Neural progenitor cell (in vitro differentiated cells): ENCODE data around the gene GPHB5. TPM values are rescaled to one million over a fixed set of nuclear protein-coding genes. Genes with fewer than 3 reads are reported as not detected.
"Not testable (repeated sequence)": the region's sequence is repeated elsewhere in the genome, so short reads cannot be mapped to it uniquely, and the experiment has no call there.

Source experiments
- DNase-seq: peaks from one replicate; pipeline ENCODE4 v3.0.0-alpha.2; 2016; ENCODE audit warnings: low spot score
- H2AFZ ChIP-seq: fragments of 200-600 bp; sonication (generic); replicated peaks from 2 replicates; pipeline ENCODE4 v1.6.1; 2016; ENCODE audit warnings: antibody characterized with exemption
- H3F3A ChIP-seq: fragments of 200-600 bp; sonication (generic); 2 replicates; pipeline ENCODE4 v1.6.1; 2016; ENCODE audit warnings: antibody characterized with exemption, low read depth
- H3K27ac ChIP-seq: fragments of 200-600 bp; sonication (generic); 2 replicates; pipeline ENCODE4 v1.5.1; 2016; ENCODE audit warnings: mild to moderate bottlenecking
- H3K27me3 ChIP-seq: fragments of 200-600 bp; sonication (generic); 2 replicates; pipeline ENCODE4 v1.6.1; 2016; ENCODE audit warnings: mild to moderate bottlenecking, moderate library complexity
- H3K36me3 ChIP-seq: fragments of 200-600 bp; sonication (generic); 2 replicates; pipeline ENCODE4 v1.5.1; 2016
- H3K4me1 ChIP-seq: fragments of 200-600 bp; sonication (generic); 2 replicates; pipeline ENCODE4 v1.6.1; 2016; ENCODE audit warnings: mixed run types
- H3K4me2 ChIP-seq: fragments of 200-600 bp; sonication (generic); 2 replicates; pipeline ENCODE4 v1.6.1; 2016
- H3K4me3 ChIP-seq: fragments of 200-600 bp; sonication (generic); 2 replicates; pipeline ENCODE4 v1.5.1; 2016
- H3K79me2 ChIP-seq: fragments of 200-600 bp; sonication (generic); 2 replicates; pipeline ENCODE4 v1.6.1; 2016; ENCODE audit warnings: low read depth
- H3K9ac ChIP-seq: fragments of 200-600 bp; sonication (generic); 2 replicates; pipeline ENCODE4 v1.6.1; 2016
- H3K9me3 ChIP-seq: fragments of 200-600 bp; sonication (generic); 2 replicates; pipeline ENCODE4 v1.5.1; 2016; ENCODE audit warnings: low read depth
- H4K20me1 ChIP-seq: fragments of 200-600 bp; sonication (generic); 2 replicates; pipeline ENCODE4 v1.6.1; 2016; ENCODE audit warnings: low read depth
- H3K27ac Mint-ChIP-seq: 3 replicates; pipeline ENCODE4 v1.8.0; 2021; ENCODE audit warnings: mixed read lengths
- H3K27me3 Mint-ChIP-seq: 2 replicates; pipeline ENCODE4 v1.8.0; 2022; ENCODE audit warnings: low read depth, mild to moderate bottlenecking, inconsistent platforms, moderate library complexity, mixed read lengths; ENCODE audit not compliant: insufficient read depth
- H3K36me3 Mint-ChIP-seq: 3 replicates; pipeline ENCODE4 v1.8.0; 2021; ENCODE audit warnings: mixed read lengths
- H3K4me1 Mint-ChIP-seq: 3 replicates; pipeline ENCODE4 v1.8.0; 2021; ENCODE audit warnings: mixed read lengths
- H3K4me3 Mint-ChIP-seq: 3 replicates; pipeline ENCODE4 v1.8.0; 2021; ENCODE audit warnings: mild to moderate bottlenecking, moderate library complexity, mixed read lengths
- H3K9me3 Mint-ChIP-seq: 3 replicates; pipeline ENCODE4 v1.8.0; 2020; ENCODE audit warnings: mixed read lengths
- EZH2 ChIP-seq: fragments of 200-600 bp; sonication (generic); IDR thresholded peaks from 2 replicates; pipeline ENCODE4 v1.6.1; 2017; ENCODE audit warnings: antibody characterized with exemption, mild to moderate bottlenecking, moderate library complexity
- EZH2phosphoT487 ChIP-seq: fragments of 200-600 bp; sonication (generic); IDR thresholded peaks from 2 replicates; pipeline ENCODE4 v1.6.1; 2017; ENCODE audit warnings: antibody characterized with exemption
- total RNA-seq: library from RNA; depleted of rRNA; stranded (reverse); fragments of >200 nt; gene quantifications from 2 replicates; pipeline ENCODE4 v1.2.3, GENCODE V29; 2015; ENCODE audit warnings: low replicate concordance
- TF ChIP-seq, protein P1 (sequence below): fragments of 200-600 bp; sonication (generic); IDR thresholded peaks from 2 replicates; pipeline ENCODE4 v1.5.1; 2017; ENCODE audit warnings: antibody characterized with exemption, mild to moderate bottlenecking

Gene GPHB5
- total RNA-seq, 1 donor from 2014 or later: not detected

- no peaks in the 10 kb centered on the region for H3K27me3 Mint-ChIP-seq
- Histone ChIP-seq H3K27ac (no peak overlapping the region), H3K4me3 (no peak overlapping the region), H3K27me3 (no peaks in the 10 kb centered on the region), H3K9ac (no peak overlapping the region), H4K20me1 (no peaks in the 10 kb centered on the region), H2AFZ (no peak overlapping the region), H3F3A (no peaks in the 10 kb centered on the region), H3K4me2 (no peak overlapping the region), H3K9me3 (no peaks in the 10 kb centered on the region), H3K4me1 (peaks cover 24% of the 10 kb centered on the region), H3K36me3 (no peaks in the 10 kb centered on the region), H3K79me2 (no peaks in the 10 kb centered on the region)
- TF ChIP-seq, protein P1, sequence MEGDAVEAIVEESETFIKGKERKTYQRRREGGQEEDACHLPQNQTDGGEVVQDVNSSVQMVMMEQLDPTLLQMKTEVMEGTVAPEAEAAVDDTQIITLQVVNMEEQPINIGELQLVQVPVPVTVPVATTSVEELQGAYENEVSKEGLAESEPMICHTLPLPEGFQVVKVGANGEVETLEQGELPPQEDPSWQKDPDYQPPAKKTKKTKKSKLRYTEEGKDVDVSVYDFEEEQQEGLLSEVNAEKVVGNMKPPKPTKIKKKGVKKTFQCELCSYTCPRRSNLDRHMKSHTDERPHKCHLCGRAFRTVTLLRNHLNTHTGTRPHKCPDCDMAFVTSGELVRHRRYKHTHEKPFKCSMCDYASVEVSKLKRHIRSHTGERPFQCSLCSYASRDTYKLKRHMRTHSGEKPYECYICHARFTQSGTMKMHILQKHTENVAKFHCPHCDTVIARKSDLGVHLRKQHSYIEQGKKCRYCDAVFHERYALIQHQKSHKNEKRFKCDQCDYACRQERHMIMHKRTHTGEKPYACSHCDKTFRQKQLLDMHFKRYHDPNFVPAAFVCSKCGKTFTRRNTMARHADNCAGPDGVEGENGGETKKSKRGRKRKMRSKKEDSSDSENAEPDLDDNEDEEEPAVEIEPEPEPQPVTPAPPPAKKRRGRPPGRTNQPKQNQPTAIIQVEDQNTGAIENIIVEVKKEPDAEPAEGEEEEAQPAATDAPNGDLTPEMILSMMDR: no peak
- TF ChIP-seq EZH2 (no peak), EZH2phosphoT487 (no peak)
- no peak for DNase-seq
- no peak overlapping the region for H3K27ac Mint-ChIP-seq
- no peaks in the 10 kb centered on the region for H3K9me3 Mint-ChIP-seq
- no peaks in the 10 kb centered on the region for H3K36me3 Mint-ChIP-seq
- no peak overlapping the region for H3K4me3 Mint-ChIP-seq
- peaks cover 5% of the 10 kb centered on the region for H3K4me1 Mint-ChIP-seq
Observed at GRCh38 chr14:63286071-63286470, 32.7 kb downstream of the GPHB5 start.

- H3K27ac Mint-ChIP-seq: no peak overlapping the region
- H3K4me2 ChIP-seq: no peak overlapping the region
- peaks cover 16% of the 10 kb centered on the region for H3K4me1 ChIP-seq
- H2AFZ ChIP-seq: peak overlapping the region; percentile 38
- no peaks in the 10 kb centered on the region for H3F3A ChIP-seq
- no peaks in the 10 kb centered on the region for H3K79me2 ChIP-seq
- no peak overlapping the region for H3K9ac ChIP-seq
- no peak overlapping the region for H3K27ac ChIP-seq
- H3K9me3 ChIP-seq: no peaks in the 10 kb centered on the region
- no peaks in the 10 kb centered on the region for H3K4me1 Mint-ChIP-seq
- TF ChIP-seq EZH2phosphoT487 (no peak), EZH2 (no peak)
- TF ChIP-seq, protein P1: no peak
- no peaks in the 10 kb centered on the region for H3K36me3 Mint-ChIP-seq
- no peak overlapping the region for H3K4me3 Mint-ChIP-seq
- no peaks in the 10 kb centered on the region for H3K27me3 Mint-ChIP-seq
- H3K9me3 Mint-ChIP-seq: no peaks in the 10 kb centered on the region
- H3K36me3 ChIP-seq: no peaks in the 10 kb centered on the region
- H4K20me1 ChIP-seq: no peaks in the 10 kb centered on the region
- H3K27me3 ChIP-seq: no peaks in the 10 kb centered on the region
- no peak for DNase-seq
- H3K4me3 ChIP-seq: no peak overlapping the region
Observed at GRCh38 chr14:63283884-63284248, 34.9 kb downstream of the GPHB5 start.

DNA sequence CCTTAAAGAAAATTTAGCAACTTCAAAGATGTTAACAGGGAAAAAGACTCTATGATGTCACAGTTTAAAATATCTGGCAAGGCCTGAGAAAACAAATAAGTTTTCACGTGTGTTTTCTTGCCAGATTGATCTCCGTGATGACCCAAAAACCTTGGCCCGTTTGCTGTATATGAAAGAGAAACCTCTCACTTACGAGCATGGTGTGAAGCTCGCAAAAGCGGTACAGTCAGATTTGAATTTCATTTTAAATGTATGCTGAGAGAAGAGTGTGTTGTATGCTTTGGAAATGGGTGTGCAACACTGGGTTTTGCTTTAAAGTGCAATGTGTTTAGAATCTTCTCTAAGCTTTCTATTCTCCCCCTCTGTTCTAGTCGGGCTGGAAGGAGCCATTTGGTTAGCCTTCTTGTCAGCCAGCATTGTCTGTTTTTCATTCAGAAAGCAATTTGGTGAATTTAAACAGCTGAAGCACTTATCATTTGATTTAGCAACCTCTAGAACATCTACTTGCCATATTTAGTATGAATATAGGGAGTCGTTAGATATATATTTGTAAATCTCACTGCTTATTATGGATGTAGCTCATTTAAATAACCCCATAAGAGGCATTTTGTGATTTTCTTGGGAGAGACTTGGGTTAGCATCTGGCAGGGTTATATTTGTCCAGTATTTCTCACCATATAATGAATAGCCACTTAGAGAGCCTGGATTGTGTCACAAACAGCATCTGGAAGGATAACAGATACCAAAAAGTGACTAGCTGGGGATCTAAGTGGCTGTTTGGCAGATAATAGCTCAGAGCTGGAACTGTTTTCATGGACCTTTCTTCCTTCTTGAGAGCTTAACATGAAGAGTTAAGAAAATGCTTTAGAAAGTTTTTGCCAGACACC, 35.5 kb downstream of the GPHB5 start:
- no peak for DNase-seq
- no peak overlapping the region for H3K27ac ChIP-seq
- H3K27me3 Mint-ChIP-seq: no peaks in the 10 kb centered on the region
- no peaks in the 10 kb centered on the region for H3K36me3 Mint-ChIP-seq
- TF ChIP-seq, protein P1: no peak
- TF ChIP-seq EZH2phosphoT487: no peak
- TF ChIP-seq EZH2: no peak
- H3K4me1 Mint-ChIP-seq: no peaks in the 10 kb centered on the region
- H3K4me1 ChIP-seq: peaks cover 16% of the 10 kb centered on the region
- no peaks in the 10 kb centered on the region for H3K36me3 ChIP-seq
- H3K27me3 ChIP-seq: no peaks in the 10 kb centered on the region
- no peak overlapping the region for H3K27ac Mint-ChIP-seq
- no peak overlapping the region for H3K4me3 Mint-ChIP-seq
- no peak overlapping the region for H3K9ac ChIP-seq
- H3K79me2 ChIP-seq: no peaks in the 10 kb centered on the region
- no peaks in the 10 kb centered on the region for H3F3A ChIP-seq
- no peak overlapping the region for H3K4me2 ChIP-seq
- H3K9me3 ChIP-seq: no peaks in the 10 kb centered on the region
- H3K9me3 Mint-ChIP-seq: no peaks in the 10 kb centered on the region
- H4K20me1 ChIP-seq: no peaks in the 10 kb centered on the region
- peak overlapping the region; percentile 38 for H2AFZ ChIP-seq
- H3K4me3 ChIP-seq: no peak overlapping the region

- not testable (repeated sequence) for H3K27ac Mint-ChIP-seq, H3K79me2 ChIP-seq, DNase-seq, H3K36me3 ChIP-seq, H2AFZ ChIP-seq, H3K4me1 Mint-ChIP-seq, H3K36me3 Mint-ChIP-seq, H3K4me1 ChIP-seq, H3K9me3 ChIP-seq, H3K4me3 ChIP-seq, H3K27me3 Mint-ChIP-seq, H3K4me3 Mint-ChIP-seq, H3K4me2 ChIP-seq, H3K9me3 Mint-ChIP-seq, H3K27me3 ChIP-seq, H3K27ac ChIP-seq, H3F3A ChIP-seq, H4K20me1 ChIP-seq, H3K9ac ChIP-seq
Observed at GRCh38 chr14:63279933-63280332, 38.8 kb downstream of the GPHB5 start.
